DMS79 treated with DMSO at 0.1 percent for 48 hours (cell line): ENCODE measurements around the gene NOS2.
"Not testable (repeated sequence)": the region's sequence is repeated elsewhere in the genome, so short reads cannot be mapped to it uniquely, and the experiment has no call there.

Experiments
- DNase-seq: peaks from one replicate; lab custom pipeline; 2025; lab: John Stamatoyannopoulos, UW

The NOS2 gene

DNA sequence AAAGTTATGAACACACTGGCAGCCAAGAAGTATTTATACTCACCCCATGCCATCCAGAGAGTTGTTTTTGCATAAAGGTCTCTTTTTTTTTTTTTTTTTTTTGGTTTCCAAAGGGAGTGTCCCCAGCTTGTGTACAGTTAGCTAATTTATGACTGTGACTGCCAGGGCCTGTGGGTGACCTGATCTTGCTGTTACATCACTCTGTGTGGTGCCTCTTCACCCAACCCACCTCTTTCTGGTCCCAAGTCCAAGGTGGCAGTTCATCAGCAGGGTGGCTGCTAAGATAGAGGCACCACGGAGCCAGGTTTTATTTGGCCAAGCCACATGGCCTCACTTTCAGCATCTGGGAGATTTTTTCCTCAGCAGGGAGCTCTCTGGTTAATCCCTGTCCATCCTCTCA, at the start of gene NOS2:
NOS2 (minus strand) TSS at position 8 of the 400 bp plus-strand sequence. CDS start 1,720 bp downstream, outside the sequence.
- DNase-seq = no peak

DNA sequence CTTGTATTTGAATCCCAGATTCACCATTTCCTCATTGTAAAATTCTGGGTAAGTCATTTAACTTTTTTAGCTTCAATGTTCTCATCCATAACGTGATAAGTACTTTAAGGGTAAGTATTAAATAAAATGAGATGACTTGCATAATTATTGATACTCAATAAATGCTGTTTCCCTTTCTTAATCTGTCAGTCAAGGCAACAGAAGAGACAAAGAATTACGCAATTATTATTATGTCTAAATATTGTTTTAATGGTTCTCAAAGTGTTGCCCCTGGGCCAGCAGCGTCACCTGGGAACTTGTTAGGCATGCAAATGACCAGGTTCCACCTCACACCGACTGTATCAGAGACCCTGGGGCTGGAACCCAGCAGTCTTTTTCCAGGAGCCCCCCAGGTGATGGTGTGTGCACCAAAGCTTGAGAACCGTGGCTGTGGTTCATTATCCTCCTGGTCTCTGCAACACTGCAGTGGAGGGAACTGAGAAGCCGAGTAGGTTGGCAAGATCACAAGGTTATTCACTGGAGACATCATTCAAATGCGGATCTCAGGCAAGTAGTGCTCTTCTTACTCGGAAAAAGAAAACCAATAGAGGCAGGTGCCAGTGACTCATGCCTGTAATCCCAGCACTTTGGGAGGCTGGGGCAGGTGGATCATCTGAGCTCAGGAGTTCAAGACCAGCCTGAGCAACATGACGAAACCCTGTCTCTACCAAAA, 49.3 kb upstream of the NOS2 start:
- no peak for DNase-seq

DNA sequence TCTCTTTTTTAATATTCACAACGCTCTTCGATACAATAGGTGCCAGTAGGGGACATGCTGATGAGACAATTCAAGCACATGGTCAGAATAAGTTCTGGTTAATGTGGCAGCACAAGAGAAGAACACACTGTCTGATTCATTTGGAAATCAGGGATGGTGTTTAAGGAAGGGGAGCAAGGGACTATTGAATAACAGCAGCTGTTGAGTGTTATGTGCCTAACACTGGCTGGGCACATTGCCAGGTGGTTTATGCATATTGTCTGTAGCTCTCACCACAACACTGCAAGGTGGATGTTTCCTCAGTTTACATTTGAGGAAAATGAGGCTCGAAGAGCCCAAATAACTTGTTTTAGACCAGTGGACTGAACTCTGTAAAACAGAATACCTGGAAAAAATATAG, 48.6 kb upstream of the NOS2 start:
- DNase-seq = peak; percentile 5

DNA sequence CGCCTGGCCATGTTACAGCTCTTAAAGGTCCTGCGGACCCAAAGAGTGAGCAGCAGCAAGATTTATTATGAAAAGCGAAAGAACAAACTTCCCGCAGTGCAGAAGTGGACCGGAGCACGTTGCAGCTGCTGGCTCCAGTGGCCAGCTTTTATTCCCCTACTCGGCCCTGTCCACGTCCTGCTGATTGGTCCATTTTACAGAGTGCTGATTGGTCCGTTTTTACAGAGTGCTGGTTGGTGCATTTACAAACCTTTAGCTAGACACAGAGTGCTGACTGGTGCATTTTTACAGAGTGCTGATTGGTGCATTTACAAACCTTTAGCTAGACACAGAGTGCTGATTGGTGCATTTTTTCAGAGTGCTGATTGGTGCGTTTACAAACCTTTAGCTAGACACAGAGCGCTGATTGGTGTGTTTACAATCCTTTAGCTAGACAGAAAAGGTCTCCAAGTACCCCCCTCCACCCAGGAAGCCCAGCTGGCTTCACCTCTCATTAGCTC, 46.5 kb upstream of the NOS2 start:
- not testable (repeated sequence) for DNase-seq

DNA sequence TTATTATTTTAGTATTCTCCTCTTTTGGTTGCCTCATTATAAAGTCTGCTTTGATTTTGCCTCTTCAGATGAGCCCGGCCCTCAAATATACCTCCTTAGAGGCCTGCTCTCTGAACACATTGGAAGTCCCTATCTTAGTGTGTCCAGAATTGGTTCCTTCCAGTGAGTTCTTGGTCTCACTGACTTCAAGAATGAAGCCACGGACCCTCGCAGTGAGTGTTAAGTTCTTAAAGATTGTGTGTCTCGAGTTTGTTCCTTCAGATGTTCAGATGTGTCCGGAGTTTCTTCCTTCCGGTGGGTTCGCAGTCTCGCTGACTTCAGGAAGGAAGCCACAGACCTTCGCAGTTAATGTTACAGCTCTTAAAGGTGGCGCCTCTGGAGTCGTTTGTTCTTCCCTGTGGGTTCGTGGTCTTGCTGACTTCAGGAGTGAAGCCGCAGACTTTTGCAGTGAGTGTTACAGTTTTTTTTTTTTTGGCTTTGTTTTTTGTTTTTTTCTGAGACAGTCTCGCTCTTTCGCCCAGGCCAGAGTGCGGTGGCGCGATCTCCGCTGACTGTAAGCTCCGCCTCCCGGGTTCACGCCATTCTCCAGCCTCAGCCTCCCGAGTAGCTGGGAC, 45.8 kb upstream of the NOS2 start:
- no peak for DNase-seq

DNA sequence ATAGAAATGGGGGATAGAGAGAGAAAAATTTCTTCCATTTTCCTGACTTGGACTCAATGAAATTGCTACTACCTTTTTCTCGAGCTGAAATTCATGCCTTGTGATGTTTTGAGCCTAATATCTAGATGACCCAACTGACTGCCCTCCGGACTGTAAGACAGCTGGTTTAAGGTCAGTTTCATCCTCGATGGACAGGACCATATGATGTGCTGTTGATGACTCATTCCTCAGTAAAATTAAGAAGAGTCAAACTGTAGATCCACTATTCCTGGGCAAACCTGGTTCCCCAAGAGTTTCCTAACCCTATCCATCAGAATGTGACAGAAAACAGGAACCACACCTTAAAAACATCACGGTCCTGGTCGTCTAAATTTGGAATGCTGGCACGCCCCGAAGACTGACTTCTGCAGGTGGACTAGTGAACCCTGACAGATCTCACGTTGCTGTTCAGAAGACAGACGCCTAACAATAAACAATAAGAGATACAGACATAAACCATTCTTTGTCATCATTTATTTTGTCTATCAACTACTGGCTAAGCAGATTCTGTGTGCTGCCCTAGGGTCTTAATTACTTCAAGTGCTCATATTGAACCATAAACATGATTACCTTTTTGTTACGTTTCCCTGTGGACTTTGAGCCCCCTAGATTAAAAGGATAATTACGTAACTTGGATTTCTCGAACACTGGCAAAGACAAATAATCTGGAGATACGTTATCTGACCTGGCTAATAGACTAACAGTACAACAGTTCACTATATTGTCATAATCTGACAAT, 45.1 kb upstream of the NOS2 start:
- no peak for DNase-seq

DNA sequence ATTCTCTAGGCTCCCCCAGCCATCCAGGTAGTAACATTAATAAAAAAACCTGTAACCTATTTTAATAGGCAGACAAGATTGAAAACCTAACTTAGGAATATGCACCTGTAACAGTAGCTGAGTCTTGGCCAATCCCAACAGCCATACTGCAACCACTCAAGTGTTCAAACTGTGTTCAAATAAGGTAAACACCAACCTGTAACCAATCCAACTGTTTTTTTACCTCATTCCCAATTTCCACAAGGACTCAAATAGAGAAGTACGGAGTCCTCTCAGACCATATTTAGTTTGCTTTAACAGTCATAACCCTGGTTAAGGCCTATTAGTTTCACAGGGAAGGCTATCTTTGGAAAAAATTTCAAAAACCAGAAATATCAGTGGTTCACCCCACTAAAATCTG, 40.4 kb upstream of the NOS2 start:
- no peak for DNase-seq

DNA sequence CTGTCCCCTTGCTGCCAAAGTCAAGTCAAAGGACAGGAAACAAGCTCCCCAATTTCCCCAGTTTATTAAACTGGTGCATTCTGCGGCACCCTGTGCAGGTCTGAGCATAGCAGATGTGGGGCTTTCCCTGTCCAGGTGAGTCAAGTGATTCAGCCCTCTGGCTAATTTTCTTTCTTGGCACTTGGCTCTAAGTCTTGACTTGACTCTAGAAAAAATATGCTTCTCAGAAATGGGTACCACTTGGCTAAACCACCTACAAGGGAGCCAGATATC, 40.0 kb upstream of the NOS2 start:
- not testable (repeated sequence) for DNase-seq

DNA sequence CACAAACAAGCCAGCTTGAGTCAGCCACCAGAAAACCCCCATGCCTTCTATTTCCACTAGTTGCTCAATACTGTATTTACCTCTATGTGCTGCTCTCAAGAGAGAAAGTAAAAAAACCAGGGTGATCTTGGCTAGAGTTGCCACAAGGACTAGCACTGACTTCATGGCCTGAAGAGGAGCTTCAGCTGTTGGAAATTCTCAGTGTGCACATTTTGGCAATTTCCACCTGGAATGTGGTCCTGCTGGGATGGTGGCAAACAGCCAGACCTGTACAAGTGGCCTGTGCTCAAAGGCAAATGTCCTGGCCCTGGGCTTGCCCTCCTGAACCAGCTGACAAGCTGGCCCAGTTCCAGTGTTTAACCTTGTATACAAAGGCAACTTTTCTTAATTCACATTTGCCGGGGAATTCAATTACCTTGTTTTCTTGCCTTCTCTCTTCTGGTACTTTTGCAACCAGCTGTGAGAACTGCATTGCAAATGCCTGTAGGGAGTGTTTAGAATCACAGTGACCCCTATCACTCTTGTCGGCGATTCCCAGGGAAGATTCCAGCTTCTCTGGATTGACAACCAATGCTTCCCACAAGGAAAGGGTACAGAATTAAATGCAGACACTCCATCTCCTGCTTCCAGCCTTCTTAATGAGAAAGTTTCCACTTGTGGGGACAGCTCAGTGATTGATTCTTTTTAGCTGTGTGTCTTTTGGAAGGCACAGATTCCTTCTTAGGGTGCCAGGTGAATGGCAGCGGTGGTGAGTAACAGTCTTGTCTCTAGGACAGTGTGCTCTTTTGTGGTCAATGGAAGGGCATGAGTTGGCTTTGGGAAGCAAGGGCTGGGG, 39.5 kb upstream of the NOS2 start:
- peak; percentile 7 for DNase-seq

DNA sequence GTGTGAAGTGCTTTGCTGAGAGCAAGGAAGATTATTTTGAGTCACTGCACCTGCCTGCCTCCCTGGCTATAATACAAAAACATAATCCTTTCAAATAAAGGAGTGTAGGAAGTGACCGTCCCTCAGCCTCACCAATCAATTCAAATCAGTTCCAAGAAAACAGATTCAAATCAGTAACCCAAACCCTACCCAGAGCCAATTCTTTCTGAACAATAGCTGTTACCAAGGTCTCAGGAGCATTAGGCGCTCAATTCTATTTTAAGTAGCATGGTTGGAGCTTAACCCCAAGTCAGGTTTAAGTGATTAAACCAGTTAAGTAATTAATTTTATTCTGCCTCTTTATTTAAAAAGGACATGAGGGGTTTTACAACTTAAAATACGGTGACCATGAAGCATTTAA, 38.3 kb upstream of the NOS2 start:
- DNase-seq = not testable (repeated sequence)

DNA sequence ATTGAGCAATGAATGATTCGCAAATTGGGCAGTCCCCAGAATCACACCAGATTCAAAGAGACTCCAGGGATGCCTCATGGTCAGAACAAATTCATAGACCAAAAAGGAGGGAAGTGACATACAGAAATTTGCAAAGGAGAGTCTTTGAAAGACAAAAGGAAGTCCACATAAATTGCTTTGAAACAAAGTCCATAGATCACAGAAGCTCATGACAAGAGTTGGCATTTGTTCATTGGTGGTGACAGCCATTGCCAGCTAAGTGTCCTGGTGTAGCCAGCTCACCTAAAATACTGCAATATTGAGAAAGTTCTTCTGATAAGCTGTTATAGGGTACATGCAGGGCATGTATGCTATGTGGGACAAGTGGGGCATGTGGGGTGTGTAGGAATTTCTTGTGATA, 37.4 kb upstream of the NOS2 start:
- not testable (repeated sequence) for DNase-seq

DNA sequence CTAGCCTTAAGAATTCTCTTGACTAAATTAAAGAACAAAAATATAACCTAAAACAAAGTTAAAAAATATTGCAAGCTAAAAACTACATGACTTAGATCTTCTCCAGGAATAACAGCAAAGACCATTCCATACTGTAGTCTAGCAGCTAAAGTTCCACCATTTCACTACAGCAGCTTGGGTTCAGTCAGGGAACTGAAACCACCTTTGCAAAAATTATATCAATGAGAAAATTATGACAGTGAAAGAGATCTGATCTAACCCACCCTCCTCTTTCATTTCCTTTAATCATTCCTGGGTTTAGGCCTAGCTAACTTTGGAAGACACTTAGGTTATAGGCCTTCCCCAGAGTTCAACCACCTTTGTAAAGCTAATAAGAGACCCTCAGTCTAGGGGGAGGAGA, 36.3 kb upstream of the NOS2 start:
- DNase-seq = no peak

DNA sequence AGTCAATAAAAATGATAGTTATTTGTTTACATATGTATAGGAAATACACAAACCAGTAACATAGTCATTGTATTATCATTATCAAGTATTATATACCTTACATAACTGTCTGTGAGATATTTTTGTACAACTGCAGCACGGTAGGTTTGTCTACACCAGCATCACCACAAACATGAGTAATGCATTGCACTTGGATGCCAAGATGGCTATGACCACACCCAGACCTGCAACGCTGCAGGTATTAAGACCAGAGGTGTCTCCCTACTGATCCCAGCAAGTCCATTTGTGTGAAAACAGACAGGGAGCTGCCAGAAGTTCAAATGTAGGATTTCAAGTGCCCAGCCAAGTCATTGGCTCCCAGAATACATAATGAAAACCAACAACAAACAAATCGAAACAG, 34.2 kb upstream of the NOS2 start:
- no peak for DNase-seq

DNA sequence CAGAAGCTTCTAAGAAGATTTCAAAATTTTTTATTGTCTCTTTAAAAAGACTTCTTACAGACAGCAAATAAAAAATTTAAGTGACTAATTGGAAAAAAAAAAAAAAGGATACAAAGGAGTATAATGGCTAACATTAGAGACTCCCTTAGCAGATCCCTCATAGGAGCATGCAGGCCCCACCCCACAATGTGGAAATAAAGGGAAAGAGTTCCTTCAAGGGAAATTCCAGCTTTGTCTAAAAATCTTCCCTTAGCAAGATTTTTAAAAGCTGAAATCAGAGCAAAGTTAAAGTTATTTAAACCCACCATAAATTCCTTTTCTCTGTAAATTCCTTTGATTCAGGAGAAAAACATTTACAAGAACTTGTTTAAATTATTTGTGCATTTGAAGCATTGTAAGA, 32.5 kb upstream of the NOS2 start:
- no peak for DNase-seq

DNA sequence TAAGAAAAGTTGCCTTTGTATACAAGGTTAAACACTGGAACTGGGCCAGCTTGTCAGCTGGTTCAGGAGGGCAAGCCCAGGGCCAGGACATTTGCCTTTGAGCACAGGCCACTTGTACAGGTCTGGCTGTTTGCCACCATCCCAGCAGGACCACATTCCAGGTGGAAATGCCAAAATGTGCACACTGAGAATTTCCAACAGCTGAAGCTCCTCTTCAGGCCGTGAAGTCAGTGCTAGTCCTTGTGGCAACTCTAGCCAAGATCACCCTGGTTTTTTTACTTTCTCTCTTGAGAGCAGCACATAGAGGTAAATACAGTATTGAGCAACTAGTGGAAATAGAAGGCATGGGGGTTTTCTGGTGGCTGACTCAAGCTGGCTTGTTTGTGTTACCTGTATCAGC, 29.6 kb upstream of the NOS2 start:
- peak; percentile 6 for DNase-seq

DNA sequence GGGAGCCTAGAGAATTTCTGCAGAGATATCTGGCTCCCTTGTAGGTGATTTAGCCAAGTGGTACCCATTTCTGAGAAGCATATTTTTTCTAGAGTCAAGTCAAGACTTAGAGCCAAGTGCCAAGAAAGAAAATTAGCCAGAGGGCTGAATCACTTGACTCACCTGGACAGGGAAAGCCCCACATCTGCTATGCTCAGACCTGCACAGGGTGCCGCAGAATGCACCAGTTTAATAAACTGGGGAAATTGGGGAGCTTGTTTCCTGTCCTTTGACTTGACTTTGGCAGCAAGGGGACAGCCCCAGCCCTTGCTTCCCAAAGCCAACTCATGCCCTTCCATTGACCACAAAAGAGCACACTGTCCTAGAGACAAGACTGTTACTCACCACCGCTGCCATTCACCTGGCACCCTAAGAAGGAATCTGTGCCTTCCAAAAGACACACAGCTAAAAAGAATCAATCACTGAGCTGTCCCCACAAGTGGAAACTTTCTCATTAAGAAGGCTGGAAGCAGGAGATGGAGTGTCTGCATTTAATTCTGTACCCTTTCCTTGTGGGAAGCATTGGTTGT, 28.9 kb upstream of the NOS2 start:
- not testable (repeated sequence) for DNase-seq

DNA sequence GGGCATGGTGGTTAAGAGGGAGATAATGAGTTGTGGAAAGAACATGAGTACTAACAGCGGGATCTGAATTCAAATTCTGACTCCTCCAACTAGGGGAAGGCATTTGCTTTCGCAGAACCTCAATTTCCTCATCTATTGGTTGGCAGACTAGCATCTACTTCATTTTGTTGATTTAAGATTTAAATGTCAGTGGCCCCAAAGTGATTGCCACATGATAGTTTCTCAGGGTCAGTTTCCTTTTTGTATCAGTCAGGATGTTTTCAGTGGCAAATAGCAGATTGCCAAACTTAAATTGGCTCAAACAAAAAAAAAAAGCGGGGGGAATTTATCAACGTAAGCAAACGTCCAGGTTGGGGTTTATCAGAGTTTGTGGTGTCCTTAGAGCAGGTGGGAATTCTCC, 25.1 kb upstream of the NOS2 start:
- DNase-seq = no peak

DNA sequence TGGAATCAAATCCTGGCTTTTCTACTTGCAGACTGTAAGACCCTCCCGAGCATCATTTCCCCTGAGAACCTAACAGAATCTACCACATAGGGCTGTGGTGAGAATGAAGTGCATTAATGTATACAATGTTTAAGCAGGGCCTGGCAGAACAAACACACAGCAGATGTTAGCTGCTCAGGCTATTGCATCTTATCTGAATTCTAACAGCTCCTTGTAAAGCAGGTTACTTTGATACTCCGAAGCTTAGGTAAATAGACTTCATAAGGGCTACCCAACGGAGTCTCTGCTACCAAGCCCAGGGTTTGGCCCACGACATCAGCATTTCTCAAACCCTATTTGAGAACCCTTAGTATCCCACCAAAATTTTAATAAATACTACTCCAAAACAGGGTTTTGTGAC, 24.4 kb upstream of the NOS2 start:
- DNase-seq = no peak

DNA sequence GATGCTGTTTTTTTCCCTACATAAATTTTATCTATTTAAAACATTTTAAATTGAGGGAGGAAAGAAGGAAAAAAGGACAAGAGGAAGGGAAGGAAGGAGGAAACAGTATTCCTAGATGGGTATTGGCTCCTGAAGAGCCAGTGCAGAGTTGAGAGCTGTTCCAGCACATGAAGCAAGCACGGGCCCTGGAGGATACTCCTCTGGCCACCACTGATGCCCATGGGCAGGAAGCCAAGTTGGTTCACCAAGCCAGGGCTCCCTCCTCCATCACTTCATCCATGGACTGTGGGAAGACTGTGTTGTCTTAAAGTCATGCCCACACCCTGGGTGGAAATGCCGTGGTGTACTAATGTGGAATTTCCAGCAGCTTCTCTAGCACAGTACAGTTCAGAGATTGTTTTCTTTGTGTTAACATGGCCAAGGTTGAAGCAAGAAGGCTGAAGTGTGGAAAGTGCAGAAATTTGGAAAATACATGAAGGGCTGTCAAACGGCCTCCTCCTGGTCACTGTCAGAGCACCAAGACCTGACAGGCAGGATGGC, 23.9 kb upstream of the NOS2 start:
- DNase-seq = no peak

DNA sequence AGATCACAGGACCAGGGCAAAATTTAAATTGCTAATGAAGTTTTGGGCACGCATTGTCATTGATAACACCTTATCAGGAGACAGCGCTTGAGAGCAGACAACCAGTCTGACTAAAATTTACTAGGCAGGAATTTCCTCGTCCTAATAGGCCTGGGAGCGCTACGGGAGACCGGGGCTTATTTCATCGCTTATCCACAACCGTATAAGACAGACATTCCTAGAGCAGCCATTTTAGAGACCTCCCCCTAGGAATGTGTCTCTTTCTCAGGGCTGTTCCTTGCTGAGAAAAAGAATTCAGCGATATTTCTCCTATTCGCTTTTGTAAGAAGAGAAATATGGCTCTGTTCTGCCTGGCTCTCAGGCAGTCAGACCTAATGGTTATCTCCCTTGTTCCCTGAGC, 21.8 kb upstream of the NOS2 start:
- DNase-seq = not testable (repeated sequence)

DNA sequence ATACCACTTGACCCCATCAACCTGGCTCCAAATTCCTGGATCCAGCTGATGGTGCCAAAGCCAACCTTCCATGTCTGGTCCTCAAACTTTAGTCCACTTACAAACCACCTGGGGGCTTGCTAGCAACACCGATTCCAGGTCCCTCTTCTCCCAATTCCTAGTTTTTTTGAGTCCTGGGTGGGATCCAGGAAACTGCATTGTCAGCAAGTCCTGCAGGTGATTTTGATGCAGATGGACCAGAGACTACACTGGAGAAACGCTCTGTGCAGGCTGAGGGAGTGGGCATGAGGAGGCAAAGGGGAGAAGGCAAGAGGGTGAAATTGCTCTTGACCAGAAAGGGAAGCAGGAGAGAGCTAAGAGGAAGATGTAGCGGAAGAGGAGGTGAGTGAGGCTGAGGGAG, 21.0 kb upstream of the NOS2 start:
- no peak for DNase-seq

DNA sequence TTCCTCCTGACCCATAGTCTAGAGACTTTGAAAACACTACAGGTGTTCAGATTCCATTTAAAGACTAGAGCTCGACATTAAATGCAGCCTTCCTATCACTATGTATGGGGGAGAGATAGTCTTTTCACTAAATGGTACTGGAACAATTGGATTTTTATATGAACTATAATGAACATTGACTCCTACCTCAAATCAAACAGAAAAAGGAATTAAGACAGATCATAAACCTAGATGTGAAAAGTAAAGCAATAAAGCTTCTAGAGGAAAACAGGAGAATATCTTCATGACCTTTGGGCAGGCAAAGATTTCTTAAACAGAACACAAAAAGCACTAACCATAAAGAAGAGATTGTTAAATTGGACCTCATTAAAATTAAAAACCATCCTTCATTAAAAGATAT, 18.8 kb upstream of the NOS2 start:
- no peak for DNase-seq
